ENCODE results near the gene PPID.
A peak's percentile ranks its signal among the peaks of the same experiment; 100 is the strongest.
"Not testable (repeated sequence)": the region's sequence is repeated elsewhere in the genome, so short reads cannot be mapped to it uniquely, and the experiment has no call there.

The PPID gene

GRCh38 chr4:158722917-158723793, at the start of gene PPID:
Gene PPID (minus strand): TSS chr4:158723396. CDS start chr4:158723288, 108 bp downstream.
- in situ Hi-C loops (cut with HindIII; ENCODE audit: low pct_ligation_motif_present, low pct_unique_long_range_greater_than_20kb, low sequenced_read_pairs) = no loop called here
- DNase-seq = peak; percentile 81

GRCh38 chr4:158771776-158772175, 48.6 kb upstream of the PPID start:
- in situ Hi-C loops (cut with HindIII; ENCODE audit: low pct_ligation_motif_present, low pct_unique_long_range_greater_than_20kb, low sequenced_read_pairs) = no loop called here
- DNase-seq = no peak

DNA sequence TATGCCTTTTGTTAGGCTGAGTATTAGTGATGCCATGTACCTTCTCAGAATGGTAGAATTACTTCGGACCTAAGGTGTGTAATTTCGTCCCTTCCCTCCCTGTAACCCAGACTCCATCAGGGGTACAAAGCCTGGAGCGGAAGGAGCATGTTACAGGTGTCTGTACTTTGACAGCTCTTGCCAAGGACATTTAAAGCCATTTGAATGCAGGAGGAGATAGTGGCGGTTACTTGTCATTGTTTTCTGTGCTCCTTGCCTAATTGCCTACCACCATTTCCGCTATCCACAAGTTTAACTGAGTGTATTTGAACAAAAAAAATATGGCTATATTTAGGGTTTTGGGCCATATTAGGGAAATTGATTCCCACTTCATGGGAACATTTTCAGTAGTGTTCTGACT, 47.5 kb upstream of the PPID start:
- in situ Hi-C loops (cut with HindIII; ENCODE audit: low pct_ligation_motif_present, low pct_unique_long_range_greater_than_20kb, low sequenced_read_pairs) = no loop called here

GRCh38 chr4:158769175-158769921, 46.2 kb upstream of the PPID start:
- DNase-seq = peak; percentile 35
- in situ Hi-C loops (cut with HindIII; ENCODE audit: low pct_ligation_motif_present, low pct_unique_long_range_greater_than_20kb, low sequenced_read_pairs) = no loop called here

More for the DNA sequence above, 47.5 kb upstream of the PPID start:
- DNase-seq = no peak

DNA sequence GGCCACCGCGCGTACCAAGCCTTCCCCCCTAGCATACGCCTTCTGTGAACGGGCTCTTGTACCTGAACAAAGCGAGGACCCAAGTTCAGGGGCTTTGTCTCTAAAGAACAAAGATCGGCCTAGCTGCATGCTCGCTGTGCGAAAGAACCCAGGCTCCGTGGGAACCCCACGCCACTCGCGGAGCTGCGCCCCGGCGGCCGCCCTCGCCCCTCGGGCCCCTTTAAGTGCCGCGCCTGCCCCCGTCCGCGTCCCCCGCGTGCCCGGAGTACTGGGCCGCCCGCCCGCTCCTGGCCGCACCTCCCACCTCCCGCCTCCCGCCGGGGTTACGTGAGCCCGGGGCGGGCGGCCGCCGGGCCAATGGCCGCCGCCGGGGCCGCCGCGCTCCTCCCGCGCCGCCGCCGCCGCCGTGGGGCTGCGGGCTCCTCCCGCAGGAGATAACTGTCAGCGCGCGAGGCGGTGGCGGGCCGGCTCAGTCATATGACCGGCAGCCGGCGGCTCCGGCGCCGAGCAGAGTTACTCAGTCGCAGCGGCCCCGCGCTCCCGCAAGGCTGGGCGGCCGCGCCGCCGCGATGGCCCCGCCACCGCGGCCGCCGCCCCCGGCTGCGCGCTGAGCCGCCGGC, 45.5 kb upstream of the PPID start, which contains the start of gene FNIP2:
FNIP2 (plus strand) TSS at position 472 of the 620 bp plus-strand sequence. CDS start 187 bp downstream, outside the sequence.
- in situ Hi-C loops (cut with HindIII; ENCODE audit: low pct_ligation_motif_present, low pct_unique_long_range_greater_than_20kb, low sequenced_read_pairs) = no loop called here
- DNase-seq = peak; percentile 79

- in situ Hi-C loops (cut with HindIII; ENCODE audit: low pct_ligation_motif_present, low pct_unique_long_range_greater_than_20kb, low sequenced_read_pairs) = no loop called here
Observed at GRCh38 chr4:158767451-158767850, 44.3 kb upstream of the PPID start.

DNA sequence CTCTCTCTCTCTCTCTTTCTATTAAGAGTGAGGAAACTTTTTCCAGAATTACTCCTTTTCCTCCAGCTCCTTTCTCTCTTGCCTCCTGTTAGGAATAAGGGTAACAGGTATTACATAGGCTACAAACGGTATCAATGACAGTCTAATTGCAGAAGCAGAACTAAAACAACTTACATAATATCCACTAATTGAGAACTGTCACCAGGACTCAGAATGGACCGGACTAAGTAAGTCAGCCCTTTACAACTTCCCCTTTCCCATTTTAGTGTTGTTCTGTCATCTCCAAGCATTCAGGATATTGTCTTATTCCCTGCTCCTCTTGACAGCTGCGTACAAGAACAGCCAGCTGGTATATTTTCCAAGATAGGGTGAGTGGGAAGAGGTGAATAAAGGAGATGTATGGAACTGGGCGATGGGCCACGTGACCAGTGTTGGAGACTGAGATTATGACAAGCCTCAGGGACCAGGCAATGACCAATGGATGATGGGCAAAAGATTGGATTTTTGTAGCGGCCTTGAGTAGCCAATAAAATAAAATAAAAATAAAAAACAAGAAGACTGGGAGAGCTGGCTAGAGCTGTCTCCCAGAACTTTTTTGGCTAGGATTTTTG, 43.3 kb upstream of the PPID start:
- in situ Hi-C loops (cut with HindIII; ENCODE audit: low pct_ligation_motif_present, low pct_unique_long_range_greater_than_20kb, low sequenced_read_pairs) = no loop called here
- DNase-seq = no peak

More at GRCh38 chr4:158767451-158767850, 44.3 kb upstream of the PPID start:
- DNase-seq = no peak

DNA sequence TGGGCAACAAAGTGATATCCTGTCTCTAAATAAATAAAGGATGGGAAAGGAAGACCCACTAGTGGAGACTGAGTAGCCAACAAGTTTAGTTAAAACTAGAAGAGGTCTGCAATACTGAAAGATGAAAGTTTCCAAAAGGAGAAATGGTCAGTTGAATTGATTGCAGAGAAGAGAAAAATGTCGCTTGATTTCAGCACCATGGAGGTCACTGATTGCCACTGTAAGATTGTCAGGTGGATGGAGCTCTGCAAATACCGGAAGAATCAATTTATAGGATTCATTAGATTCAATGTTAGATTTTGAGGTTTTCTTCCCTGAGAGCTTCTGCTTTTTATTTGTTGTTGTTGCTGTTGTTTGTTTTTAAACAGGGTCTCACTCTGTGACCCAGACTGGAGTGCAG, 40.3 kb upstream of the PPID start:
- in situ Hi-C loops (cut with HindIII; ENCODE audit: low pct_ligation_motif_present, low pct_unique_long_range_greater_than_20kb, low sequenced_read_pairs) = no loop called here
- DNase-seq = no peak

DNA sequence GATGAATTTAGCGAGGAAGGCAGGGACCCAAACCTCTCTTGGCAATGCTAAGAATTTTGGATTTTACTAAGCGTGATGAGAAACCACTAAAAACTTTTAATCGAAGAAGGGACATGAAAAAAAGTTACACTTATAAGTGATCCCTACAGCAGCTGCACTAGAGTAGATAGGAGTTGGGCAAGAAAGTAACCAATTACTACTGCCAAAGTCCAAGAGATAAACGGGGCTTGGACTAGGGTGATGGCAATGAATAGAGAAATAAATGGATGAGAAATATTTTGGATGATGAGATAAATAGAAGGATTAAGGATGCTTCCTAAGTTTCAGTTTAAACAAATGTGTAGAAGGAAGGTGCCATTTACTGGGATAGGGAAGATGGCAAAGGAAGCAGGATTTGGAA, 39.4 kb upstream of the PPID start:
- DNase-seq = no peak
- in situ Hi-C loops (cut with HindIII; ENCODE audit: low pct_ligation_motif_present, low pct_unique_long_range_greater_than_20kb, low sequenced_read_pairs) = no loop called here

DNA sequence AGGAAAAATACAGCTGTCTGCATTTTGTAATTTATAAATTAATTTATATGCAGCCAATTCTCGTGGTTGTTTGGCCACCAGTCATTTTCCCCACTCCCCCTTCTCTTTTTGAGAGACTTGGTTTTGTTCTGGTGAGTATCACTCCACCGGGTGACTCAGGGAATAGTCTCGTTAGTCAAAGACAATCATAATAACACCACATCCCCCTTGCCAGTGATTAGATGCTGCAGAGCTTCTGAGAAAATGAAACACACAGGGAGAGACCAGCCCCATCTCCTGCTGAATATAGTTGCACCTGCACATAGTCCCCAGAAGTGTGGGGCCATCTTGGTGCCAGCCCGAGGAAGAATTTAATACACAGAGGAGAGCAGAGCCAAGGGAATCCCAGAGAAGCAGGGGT, 37.7 kb upstream of the PPID start:
- no peak for DNase-seq
- in situ Hi-C loops (cut with HindIII; ENCODE audit: low pct_ligation_motif_present, low pct_unique_long_range_greater_than_20kb, low sequenced_read_pairs) = no loop called here

DNA sequence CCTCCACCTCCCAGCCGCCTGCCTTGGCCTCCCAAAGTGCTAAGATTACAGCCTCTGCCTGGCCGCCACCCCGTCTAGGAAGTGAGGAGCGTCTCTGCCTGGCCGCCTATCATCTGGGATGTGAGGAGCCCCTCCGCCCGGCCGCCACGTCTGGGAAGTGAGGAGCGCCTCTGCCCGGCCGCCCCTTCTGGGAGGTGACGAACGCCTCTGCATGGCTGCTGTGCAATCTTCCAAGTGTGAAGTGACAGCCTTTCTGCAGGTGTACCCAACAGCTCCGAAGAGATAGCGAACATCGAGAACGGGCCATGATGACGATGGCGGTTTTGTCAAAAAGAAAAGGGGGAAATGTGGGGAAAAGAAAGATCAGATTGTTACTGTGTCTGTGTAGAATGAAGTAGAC, 36.3 kb upstream of the PPID start:
- DNase-seq; in situ Hi-C loops (cut with HindIII; ENCODE audit: low pct_ligation_motif_present, low pct_unique_long_range_greater_than_20kb, low sequenced_read_pairs): not testable (repeated sequence)

GRCh38 chr4:158758703-158759102, 35.5 kb upstream of the PPID start:
- no peak for DNase-seq
- in situ Hi-C loops (cut with HindIII; ENCODE audit: low pct_ligation_motif_present, low pct_unique_long_range_greater_than_20kb, low sequenced_read_pairs) = no loop called here

DNA sequence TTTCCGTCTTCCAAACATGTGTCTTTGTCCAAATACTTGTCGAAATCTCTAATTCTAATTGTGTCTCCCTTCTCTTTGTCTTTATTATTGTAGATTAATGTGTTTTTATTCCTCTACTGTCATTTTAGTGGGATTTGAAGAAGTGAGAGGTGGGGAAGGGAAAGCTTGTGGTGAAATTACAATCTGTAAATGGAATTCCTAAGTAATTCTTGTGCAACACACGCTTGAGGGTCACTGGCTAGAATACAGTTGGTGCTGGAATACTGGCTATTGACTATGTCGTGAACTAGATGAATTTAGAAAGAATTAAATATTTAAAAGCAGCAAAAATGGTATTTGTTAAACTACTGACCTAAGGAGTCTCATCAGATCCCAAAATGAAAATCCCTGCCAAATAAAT, 34.9 kb upstream of the PPID start:
- in situ Hi-C loops (cut with HindIII; ENCODE audit: low pct_ligation_motif_present, low pct_unique_long_range_greater_than_20kb, low sequenced_read_pairs) = no loop called here

GRCh38 chr4:158756588-158756987, 33.4 kb upstream of the PPID start:
- in situ Hi-C loops (cut with HindIII; ENCODE audit: low pct_ligation_motif_present, low pct_unique_long_range_greater_than_20kb, low sequenced_read_pairs) = no loop called here
- DNase-seq = no peak

More for the DNA sequence above, 34.9 kb upstream of the PPID start:
- no peak for DNase-seq

DNA sequence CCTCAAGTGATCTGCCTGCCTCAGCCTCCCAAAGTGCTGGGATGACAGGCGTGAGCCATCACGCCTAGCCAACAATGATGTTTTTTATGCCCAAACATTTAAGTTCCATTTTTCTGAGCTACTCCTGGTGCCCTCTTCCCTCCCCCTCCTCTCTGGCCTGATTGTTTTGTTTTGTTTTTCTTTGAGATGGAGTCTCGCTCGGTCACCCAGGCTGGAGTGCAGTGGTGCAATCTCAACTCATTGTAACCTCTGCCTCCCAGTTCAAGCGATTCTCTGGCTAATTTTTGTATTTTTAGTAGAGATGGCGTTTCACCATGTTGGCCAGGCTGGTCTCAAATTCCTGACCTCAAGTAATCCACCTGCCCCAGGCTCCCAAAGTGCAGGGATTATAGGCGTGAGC, 32.6 kb upstream of the PPID start:
- DNase-seq; in situ Hi-C loops (cut with HindIII; ENCODE audit: low pct_ligation_motif_present, low pct_unique_long_range_greater_than_20kb, low sequenced_read_pairs): not testable (repeated sequence)

GRCh38 chr4:158754385-158755180, 31.4 kb upstream of the PPID start:
- DNase-seq = no peak
- in situ Hi-C loops (cut with HindIII; ENCODE audit: low pct_ligation_motif_present, low pct_unique_long_range_greater_than_20kb, low sequenced_read_pairs) = no loop called here

DNA sequence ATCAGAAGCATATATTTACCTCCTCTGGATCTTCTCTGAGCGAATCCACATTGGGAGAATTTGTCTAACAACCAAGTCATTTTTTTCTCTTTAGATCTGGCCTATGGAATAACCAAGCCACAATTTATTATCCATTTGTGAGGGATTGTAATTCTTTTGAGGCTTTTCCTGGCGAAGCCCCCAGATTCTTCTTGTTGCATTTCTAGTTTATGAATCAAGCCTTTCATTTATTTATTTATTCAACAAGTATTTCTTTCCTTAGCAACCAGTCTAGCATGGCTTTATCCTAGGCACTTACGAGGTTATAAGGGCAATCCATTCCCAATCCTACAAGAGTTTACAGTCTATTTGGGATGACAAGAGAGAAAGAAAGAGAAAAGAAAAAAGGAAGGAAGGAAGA, 27.2 kb upstream of the PPID start:
- DNase-seq = no peak
- in situ Hi-C loops (cut with HindIII; ENCODE audit: low pct_ligation_motif_present, low pct_unique_long_range_greater_than_20kb, low sequenced_read_pairs) = no loop called here

GRCh38 chr4:158746537-158746936, 23.3 kb upstream of the PPID start:
- in situ Hi-C loops (cut with HindIII; ENCODE audit: low pct_ligation_motif_present, low pct_unique_long_range_greater_than_20kb, low sequenced_read_pairs); DNase-seq: not testable (repeated sequence)
